HepG2 (cell line): Measurements from ENCODE around the gene TTC4.

ENCODE experiments used
- CTCF ChIP-seq: sonication (generic); formaldehyde crosslinking; IDR thresholded peaks from 2 replicates; pipeline ENCODE4 v1.5.0; 2020; ENCODE audit warnings: mild to moderate bottlenecking, missing genetic modification reagents, moderate library complexity
- GABPB1 ChIP-seq: IDR thresholded peaks from 2 replicates; pipeline ENCODE4 v1.6.1; 2016; ENCODE audit warnings: mild to moderate bottlenecking, missing genetic modification reagents, moderate library complexity, missing compliant biosample characterization
- HNF4A ChIP-seq: sonication (generic); formaldehyde crosslinking; IDR thresholded peaks from 2 replicates; pipeline ENCODE4 v1.4.0; 2020; ENCODE audit warnings: missing genetic modification reagents
- POLR2A ChIP-seq, 2 experiments: IDR thresholded peaks; 2 replicates each; pipeline ENCODE4 v1.6.1; 2011; ENCODE audit warnings: low read depth in 2 of 2, low read length in 2 of 2, mild to moderate bottlenecking in 1 of 2, moderate library complexity in 1 of 2; ENCODE audit not compliant: insufficient read depth in 1 of 2
- TBP ChIP-seq: sonication (generic); formaldehyde crosslinking; IDR thresholded peaks from 2 replicates; pipeline ENCODE4 v1.5.0; 2020; ENCODE audit warnings: missing genetic modification reagents
- ZFX ChIP-seq: sonication (generic); formaldehyde crosslinking; IDR thresholded peaks from 2 replicates; pipeline ENCODE4 v1.4.0; 2020; ENCODE audit warnings: mild to moderate bottlenecking, low read depth, missing genetic modification reagents, moderate library complexity
- ZKSCAN5 ChIP-seq: sonication (generic); formaldehyde crosslinking; IDR thresholded peaks from 2 replicates; pipeline ENCODE4 v1.5.1; 2020; ENCODE audit warnings: mild to moderate bottlenecking, missing genetic modification reagents
- ZNF510 ChIP-seq: sonication (generic); formaldehyde crosslinking; IDR thresholded peaks from 2 replicates; pipeline ENCODE4 v1.4.0; 2020; ENCODE audit warnings: low read depth, mild to moderate bottlenecking, missing genetic modification reagents
- ZNF543 ChIP-seq: sonication (generic); formaldehyde crosslinking; IDR thresholded peaks from 2 replicates; pipeline ENCODE4 v1.4.0; 2020; ENCODE audit warnings: mild to moderate bottlenecking, missing genetic modification reagents
- ZNF737 ChIP-seq: sonication (generic); formaldehyde crosslinking; IDR thresholded peaks from 2 replicates; pipeline ENCODE4 v1.5.0; 2020; ENCODE audit warnings: missing genetic modification reagents, mild to moderate bottlenecking, borderline replicate concordance

- no peak for TF ChIP-seq HNF4A
- no peak for TF ChIP-seq POLR2A (IDR thresholded peaks at IDR 0.05; ENCODE audit: insufficient read depth in 1 of 2, low read depth in 2 of 2, low read length in 2 of 2)
- TF ChIP-seq ZNF737 (CRISPR knock-in tag): no peak
- no peak for TF ChIP-seq CTCF
- no peak for TF ChIP-seq ZKSCAN5
- no peak for TF ChIP-seq ZNF510
- no peak for TF ChIP-seq GABPB1 (CRISPR knock-in tag)
- no peak for TF ChIP-seq ZFX (CRISPR knock-in tag)
- TF ChIP-seq TBP: no peak
- no peak for TF ChIP-seq ZNF543 (CRISPR knock-in tag)
Measured at GRCh38 chr1:54708385-54708784, 7.3 kb upstream of the TTC4 start.
